Ovary (tissue), 9 donors: Measurements from ENCODE around the gene DUSP2. TPM values are rescaled to one million over a fixed set of nuclear protein-coding genes. Genes with fewer than 3 reads are reported as not detected.

ENCODE experiments used
- DNase-seq, 5 donors: peaks; one replicate each; pipeline ENCODE4 v3.0.0-alpha.2; 2019 to 2020
- H3K27ac ChIP-seq, 2 donors: fragments of 200-600 bp; one replicate each; pipeline versions ENCODE4 v1.5.1 to v1.8.0; 2019 to 2022
- H3K27me3 ChIP-seq: fragments of 200-600 bp; one replicate; pipeline ENCODE4 v1.8.0; 2022
- H3K36me3 ChIP-seq: fragments of 200-600 bp; sonication (generic); one replicate; pipeline ENCODE4 v1.5.1; 2019
- H3K4me1 ChIP-seq: one replicate; pipeline ENCODE4 v1.8.1; 2013; ENCODE audit warnings: mild to moderate bottlenecking, moderate library complexity; ENCODE audit not compliant: insufficient read depth
- H3K4me3 ChIP-seq: fragments of 200-600 bp; sonication (generic); one replicate; pipeline ENCODE4 v1.5.1; 2017
- H3K9me3 ChIP-seq, 2 donors: fragments of 200-600 bp in 1 of 2; sonication (generic) in 1 of 2; one replicate each; pipeline versions ENCODE4 v1.5.1 to v1.8.1; 2013 to 2019; ENCODE audit warnings: mild to moderate bottlenecking in 1 of 2, moderate library complexity in 1 of 2
- EP300 ChIP-seq: sonication (generic); formaldehyde crosslinking; IDR thresholded peaks from one replicate; pipeline ENCODE4 v1.6.1; 2017; ENCODE audit warnings: antibody characterized with exemption
- POLR2A ChIP-seq: fragments of 450-650 bp; IDR thresholded peaks from one replicate; pipeline ENCODE4 v1.6.1; 2017; ENCODE audit warnings: antibody characterized with exemption, mild to moderate bottlenecking, moderate library complexity
- WGBS, 3 donors: extraction: QIAGEN DNeasy Blood & Tissue Kit in 1 of 3; methylation state at CpG; one replicate each; pipeline versions ENCODE4 v1.1.5 to v1.1.7; 2013 to 2017; 5-methylcytosine and 5-hydroxymethylcytosine counted together
- intact Hi-C, 4 donors: fragments of 100-400 bp; cut with DNase I; formaldehyde crosslinking; loops; one replicate each; pipeline versions ENCODE4 v1.11.0 to v1.15.1; 2022 to 2023
- polyA plus RNA-seq, 2 donors: library from polyadenylated mRNA; stranded (reverse); fragments of 200-250 nt in 1 of 2; fragments of 350-450 nt in 1 of 2; fragmentation: Illumina TruSeq in 1 of 2; extraction: RNeasy Lipid Tissue Mini Kit (QIAGEN cat#74804) in 1 of 2; gene quantifications; one replicate each; pipeline ENCODE4 v1.2.3, GENCODE V29; 2013 to 2014
- total RNA-seq, 7 donors: library from RNA; depleted of rRNA in 2 of 7; stranded (reverse); fragments of >200 nt in 2 of 7; fragmentation: NEBNext Ultra II Directional in 3 of 7; extraction: Animal tissue kit (Norgen Biotek cat#: 25700) in 3 of 7; gene quantifications; one replicate each; pipeline versions ENCODE4 v1.1.0 to v1.2.4, GENCODE V29; 2016 to 2023
- TF ChIP-seq, protein P1 (sequence below), 3 donors: fragments of 450-650 bp in 2 of 3; fragments of 200-600 bp in 1 of 3; IDR thresholded peaks; one replicate each; pipeline versions ENCODE4 v1.5.1 to v1.8.0; 2016 to 2022; ENCODE audit warnings: antibody characterized with exemption in 3 of 3, mild to moderate bottlenecking in 1 of 3
- donor health status: DM: no; HTN: no; CAD: no; lungs with moderate emphysema.
- donor health status: DM: no; HTN: no; CAD: no.
- donor health status: Bipolar disorder and iron deficiency.
- donor health status: DM: yes; HTN: yes; CAD: no.
- donor health status: DM: no; HTN: no; CAD: no.
- donor health status: DM: yes; HTN: yes; CAD: no.

The DUSP2 gene
- total and polyA plus RNA-seq, 9 donors = 0.52 to 111 (median 3.1) TPM

DNA sequence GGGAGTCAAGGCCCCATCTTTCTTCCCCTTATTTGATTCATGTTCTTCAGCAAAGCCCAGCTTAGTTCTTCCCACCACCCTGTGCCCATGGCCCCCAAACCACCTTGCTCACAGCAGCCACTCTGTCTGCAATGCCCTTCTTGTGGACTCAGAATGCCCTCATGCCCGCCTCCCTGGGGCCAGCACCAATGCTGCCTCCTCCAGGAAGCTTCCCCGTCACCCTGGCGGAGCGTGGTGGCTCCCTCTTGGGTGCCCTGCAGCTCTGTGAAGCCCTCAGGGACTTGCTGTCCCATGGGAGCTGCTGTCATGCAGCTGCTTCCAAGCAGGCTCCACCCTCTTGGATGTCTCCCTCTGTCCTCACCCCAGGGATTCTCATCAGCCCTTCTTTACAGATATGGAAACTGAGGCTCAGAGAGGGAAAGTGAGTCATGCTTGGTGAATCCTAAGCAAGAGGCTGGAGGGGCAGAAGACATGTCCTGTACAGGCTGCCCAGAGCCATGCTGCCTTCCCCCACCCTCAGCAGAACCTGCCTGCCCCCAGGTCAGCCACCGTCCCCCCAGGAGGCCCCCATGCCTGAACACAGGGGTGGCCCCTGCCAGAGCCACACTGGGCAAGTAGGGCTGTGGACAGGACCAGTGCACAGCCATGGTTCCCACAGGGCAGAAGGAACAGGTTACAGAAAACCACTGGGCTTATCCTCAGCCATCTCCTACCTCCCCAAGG, 11.8 kb upstream of the DUSP2 start:
- no peak for DNase-seq
- no peaks in the 10 kb centered on the region for H3K36me3 ChIP-seq

DNA sequence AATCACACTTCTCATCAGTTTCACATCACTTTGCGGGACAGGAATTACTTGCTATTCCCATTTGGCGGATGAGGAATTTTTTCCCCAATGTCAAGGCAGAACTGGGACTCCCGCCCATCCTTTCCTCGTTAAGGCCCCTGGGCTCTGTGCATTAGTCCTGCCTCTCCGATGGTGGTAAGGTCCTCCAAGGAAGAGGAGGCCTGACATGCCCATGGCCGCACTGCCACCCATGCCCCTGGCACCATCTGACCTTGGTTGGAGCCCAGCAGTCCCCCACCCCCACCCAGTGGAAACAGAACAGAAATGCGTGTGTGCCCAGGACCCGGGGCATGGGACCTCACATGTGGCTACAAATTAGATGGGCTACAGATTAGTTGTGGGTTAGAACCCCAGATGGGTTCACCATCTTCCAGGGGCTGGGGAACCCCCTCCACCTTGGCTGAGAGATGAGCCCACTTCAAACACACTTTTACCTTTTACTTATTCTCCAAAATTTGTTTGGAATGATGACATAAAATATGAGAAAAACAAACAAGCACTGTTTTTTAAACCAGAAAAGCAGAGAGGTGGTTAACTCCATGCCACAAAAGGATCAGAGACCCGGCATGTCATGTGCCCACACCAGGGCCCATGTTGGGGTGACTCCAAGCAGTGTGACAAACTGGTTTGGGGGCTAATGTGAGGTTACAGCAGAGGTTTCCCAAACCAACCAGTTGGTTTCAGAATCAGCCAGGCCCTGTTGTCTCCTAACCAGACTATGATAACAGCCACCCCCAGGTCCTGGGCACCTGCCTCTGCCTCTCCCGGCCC, 11.0 kb upstream of the DUSP2 start:
- intact Hi-C loops = no loop called here
- no peak overlapping the region for H3K27ac ChIP-seq
- no peaks in the 10 kb centered on the region for H3K9me3 ChIP-seq
- no peak for DNase-seq
- WGBS, 3 donors = 85 to 88% (median 85%) methylated on average over 10 of the region's 10 CpGs
- H3K27me3 ChIP-seq = no peaks in the 10 kb centered on the region
- no peaks in the 10 kb centered on the region for H3K36me3 ChIP-seq
- TF ChIP-seq EP300 = no peak
- no peaks in the 10 kb centered on the region for H3K4me1 ChIP-seq
- no peak overlapping the region for H3K4me3 ChIP-seq

More for the DNA sequence above, 11.8 kb upstream of the DUSP2 start:
- H3K9me3 ChIP-seq = no peaks in the 10 kb centered on the region
- no peaks in the 10 kb centered on the region for H3K4me1 ChIP-seq
- no peak overlapping the region for H3K27ac ChIP-seq
- H3K27me3 ChIP-seq = no peaks in the 10 kb centered on the region
- H3K4me3 ChIP-seq = no peak overlapping the region
- WGBS, 3 donors = 88 to 96% (median 96%) methylated on average over 5 of the region's 5 CpGs
- TF ChIP-seq POLR2A (no peak), EP300 (no peak)
- TF ChIP-seq, protein P1, sequence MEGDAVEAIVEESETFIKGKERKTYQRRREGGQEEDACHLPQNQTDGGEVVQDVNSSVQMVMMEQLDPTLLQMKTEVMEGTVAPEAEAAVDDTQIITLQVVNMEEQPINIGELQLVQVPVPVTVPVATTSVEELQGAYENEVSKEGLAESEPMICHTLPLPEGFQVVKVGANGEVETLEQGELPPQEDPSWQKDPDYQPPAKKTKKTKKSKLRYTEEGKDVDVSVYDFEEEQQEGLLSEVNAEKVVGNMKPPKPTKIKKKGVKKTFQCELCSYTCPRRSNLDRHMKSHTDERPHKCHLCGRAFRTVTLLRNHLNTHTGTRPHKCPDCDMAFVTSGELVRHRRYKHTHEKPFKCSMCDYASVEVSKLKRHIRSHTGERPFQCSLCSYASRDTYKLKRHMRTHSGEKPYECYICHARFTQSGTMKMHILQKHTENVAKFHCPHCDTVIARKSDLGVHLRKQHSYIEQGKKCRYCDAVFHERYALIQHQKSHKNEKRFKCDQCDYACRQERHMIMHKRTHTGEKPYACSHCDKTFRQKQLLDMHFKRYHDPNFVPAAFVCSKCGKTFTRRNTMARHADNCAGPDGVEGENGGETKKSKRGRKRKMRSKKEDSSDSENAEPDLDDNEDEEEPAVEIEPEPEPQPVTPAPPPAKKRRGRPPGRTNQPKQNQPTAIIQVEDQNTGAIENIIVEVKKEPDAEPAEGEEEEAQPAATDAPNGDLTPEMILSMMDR (IDR thresholded peaks at IDR 0.05) = no peak
- intact Hi-C loops = no loop called here

DNA sequence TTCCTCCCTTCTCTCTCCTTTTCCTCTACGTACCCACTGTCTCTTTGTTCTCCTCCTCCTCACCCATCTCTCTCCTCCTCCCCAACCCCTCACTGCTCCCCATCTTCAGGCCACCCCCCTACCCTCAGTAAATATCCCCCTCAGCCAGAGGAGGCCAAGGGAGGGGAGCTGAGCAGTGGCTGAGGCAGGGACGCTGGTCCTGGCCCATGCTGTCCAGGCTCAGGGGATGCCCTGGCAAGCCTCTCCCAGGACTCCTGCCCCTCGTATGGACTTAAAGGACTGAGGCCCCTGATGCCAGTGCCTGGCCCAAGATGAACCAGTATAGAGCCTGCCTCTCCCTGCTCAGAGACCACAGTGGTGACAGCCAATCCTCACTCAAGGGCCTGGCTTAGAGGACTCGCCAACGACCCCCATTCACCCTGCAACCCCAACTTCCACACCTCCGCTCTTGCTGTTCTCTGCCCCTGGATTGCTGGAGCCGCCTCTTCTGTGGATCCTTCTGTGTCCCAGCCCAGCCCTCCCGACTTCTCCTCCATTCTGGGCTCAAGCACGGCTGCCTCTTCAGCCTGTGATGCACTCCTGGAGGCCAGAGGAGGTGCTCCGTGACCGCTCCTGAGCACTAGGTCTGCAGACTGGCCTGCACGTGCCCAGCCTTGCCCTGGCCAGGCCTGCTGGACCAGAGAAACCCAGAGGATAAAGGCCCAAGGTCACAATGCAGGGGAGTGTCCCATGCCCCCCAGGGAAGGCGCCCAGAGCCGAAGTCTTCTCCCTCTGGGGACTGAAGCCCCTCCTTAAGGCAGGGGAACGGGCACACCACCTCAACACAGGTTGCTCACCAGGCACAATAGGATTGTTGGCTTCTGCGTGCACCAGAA, 9.5 kb upstream of the DUSP2 start:
- DNase-seq = peak in 1 of 5 donors; percentile 10
- Histone ChIP-seq H3K36me3 (no peaks in the 10 kb centered on the region), H3K27ac (no peak overlapping the region), H3K27me3 (no peaks in the 10 kb centered on the region), H3K4me3 (no peak overlapping the region), H3K4me1 (no peaks in the 10 kb centered on the region), H3K9me3 (no peaks in the 10 kb centered on the region)
- WGBS, 3 donors = 83 to 89% (median 84%) methylated on average over 16 of the region's 16 CpGs
- intact Hi-C loops = no loop called here
- no peak for TF ChIP-seq EP300
- TF ChIP-seq, protein P1 (IDR thresholded peaks at IDR 0.05) = no peak
- TF ChIP-seq POLR2A = no peak

DNA sequence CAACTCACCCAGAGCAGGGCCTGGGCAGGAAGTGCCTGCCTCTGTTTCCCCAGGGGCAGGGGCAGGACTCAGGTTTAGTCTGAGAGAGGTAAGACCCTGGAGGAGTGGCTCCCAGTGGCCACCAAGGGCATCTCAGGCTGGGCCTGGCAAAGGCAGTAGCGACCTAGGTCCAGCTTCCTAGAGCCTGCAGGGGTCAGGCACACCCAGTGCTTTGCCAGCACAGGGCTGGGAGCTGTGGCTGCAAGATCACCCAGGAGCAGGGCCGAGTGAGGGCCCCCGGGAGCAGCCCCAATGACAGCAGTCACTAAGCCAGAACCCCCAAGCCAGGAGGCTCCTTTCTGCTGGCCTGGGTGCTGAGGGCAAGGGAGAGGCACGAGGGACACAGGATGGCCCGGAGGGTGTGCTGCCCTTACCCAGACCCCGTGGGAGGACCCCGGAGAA, 8.8 kb upstream of the DUSP2 start:
- no peaks in the 10 kb centered on the region for H3K4me1 ChIP-seq
- H3K27ac ChIP-seq = no peak overlapping the region
- TF ChIP-seq, protein P1 (IDR thresholded peaks at IDR 0.05) = no peak
- TF ChIP-seq POLR2A = no peak
- TF ChIP-seq EP300 = no peak
- 78 to 81% (median 78%) methylated on average over 3 to 7 of the region's 7 CpGs for WGBS, 3 donors
- no peak overlapping the region for H3K4me3 ChIP-seq
- DNase-seq = peak in 1 of 5 donors; percentile 12
- no peaks in the 10 kb centered on the region for H3K36me3 ChIP-seq
- no peaks in the 10 kb centered on the region for H3K9me3 ChIP-seq
- intact Hi-C loops = no loop called here
- no peaks in the 10 kb centered on the region for H3K27me3 ChIP-seq
